OCI-LY7 (cell line): Measurements from ENCODE around the gene LPIN1.

ENCODE experiments used
- EZH2phosphoT487 ChIP-seq: fragments of 200-600 bp; sonication (generic); IDR thresholded peaks from 2 replicates; pipeline ENCODE4 v1.6.1; 2018; ENCODE audit warnings: low read depth, borderline replicate concordance, mild to moderate bottlenecking, mixed run types, antibody characterized with exemption, low read length, moderate library complexity, mixed read lengths
- TF ChIP-seq, protein P1 (sequence below): fragments of 200-600 bp; sonication (generic); conservative IDR thresholded peaks from 2 replicates; pipeline ENCODE4 v1.5.1; 2014; ENCODE audit warnings: mild to moderate bottlenecking, antibody characterized with exemption, low read length, moderate library complexity, mixed read lengths

DNA sequence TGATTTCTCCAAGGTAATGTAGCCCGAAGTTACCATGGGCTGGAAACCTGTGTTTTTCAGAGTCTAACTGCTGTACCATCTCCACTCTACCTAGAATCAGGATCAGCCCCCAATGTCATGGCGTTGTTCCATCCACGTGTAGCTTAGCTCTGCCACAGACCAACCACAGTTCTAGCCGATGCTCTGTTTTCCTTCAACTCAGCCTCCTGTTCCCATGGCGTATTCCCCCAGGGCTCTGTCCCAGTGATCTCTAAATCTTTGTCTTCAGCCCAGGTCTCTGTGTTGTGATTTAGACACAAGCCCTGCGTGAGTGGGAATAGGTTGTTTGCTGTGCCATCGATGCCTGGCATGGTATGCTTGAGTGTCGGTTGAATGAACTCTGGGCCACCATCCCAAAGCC is 53.4 kb downstream of the LPIN1 start:
- TF ChIP-seq, protein P1, sequence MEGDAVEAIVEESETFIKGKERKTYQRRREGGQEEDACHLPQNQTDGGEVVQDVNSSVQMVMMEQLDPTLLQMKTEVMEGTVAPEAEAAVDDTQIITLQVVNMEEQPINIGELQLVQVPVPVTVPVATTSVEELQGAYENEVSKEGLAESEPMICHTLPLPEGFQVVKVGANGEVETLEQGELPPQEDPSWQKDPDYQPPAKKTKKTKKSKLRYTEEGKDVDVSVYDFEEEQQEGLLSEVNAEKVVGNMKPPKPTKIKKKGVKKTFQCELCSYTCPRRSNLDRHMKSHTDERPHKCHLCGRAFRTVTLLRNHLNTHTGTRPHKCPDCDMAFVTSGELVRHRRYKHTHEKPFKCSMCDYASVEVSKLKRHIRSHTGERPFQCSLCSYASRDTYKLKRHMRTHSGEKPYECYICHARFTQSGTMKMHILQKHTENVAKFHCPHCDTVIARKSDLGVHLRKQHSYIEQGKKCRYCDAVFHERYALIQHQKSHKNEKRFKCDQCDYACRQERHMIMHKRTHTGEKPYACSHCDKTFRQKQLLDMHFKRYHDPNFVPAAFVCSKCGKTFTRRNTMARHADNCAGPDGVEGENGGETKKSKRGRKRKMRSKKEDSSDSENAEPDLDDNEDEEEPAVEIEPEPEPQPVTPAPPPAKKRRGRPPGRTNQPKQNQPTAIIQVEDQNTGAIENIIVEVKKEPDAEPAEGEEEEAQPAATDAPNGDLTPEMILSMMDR: no peak
- no peak for TF ChIP-seq EZH2phosphoT487
